ENCODE results near the gene TMEM186.
"Not testable (repeated sequence)": the region's sequence is repeated elsewhere in the genome, so short reads cannot be mapped to it uniquely, and the experiment has no call there.

DNA sequence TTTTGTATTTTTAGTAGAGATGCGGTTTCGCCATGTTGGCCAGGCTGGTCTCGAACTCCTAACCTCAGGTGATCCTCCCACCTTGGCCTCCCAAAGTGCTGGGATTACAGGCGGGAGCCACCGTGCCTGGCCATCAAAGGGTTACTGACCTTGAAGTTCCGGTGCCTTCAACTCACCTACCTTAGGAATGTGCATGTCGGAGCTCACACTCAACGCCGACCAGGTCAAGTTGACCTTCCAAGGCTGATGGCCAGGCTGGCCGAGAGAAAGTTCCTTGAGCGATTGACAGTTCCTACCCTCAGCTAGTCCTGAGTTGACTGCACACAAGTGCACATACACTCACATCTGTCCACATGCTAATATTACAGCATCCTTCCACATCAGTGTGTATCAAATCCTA, 11.1 kb downstream of the TMEM186 start:
- TF ChIP-seq, protein P1, sequence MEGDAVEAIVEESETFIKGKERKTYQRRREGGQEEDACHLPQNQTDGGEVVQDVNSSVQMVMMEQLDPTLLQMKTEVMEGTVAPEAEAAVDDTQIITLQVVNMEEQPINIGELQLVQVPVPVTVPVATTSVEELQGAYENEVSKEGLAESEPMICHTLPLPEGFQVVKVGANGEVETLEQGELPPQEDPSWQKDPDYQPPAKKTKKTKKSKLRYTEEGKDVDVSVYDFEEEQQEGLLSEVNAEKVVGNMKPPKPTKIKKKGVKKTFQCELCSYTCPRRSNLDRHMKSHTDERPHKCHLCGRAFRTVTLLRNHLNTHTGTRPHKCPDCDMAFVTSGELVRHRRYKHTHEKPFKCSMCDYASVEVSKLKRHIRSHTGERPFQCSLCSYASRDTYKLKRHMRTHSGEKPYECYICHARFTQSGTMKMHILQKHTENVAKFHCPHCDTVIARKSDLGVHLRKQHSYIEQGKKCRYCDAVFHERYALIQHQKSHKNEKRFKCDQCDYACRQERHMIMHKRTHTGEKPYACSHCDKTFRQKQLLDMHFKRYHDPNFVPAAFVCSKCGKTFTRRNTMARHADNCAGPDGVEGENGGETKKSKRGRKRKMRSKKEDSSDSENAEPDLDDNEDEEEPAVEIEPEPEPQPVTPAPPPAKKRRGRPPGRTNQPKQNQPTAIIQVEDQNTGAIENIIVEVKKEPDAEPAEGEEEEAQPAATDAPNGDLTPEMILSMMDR (IDR thresholded peaks at IDR 0.05; ENCODE audit: low read depth, low read length), result not testable (repeated sequence)
- not testable (repeated sequence) for TF ChIP-seq EZH2phosphoT487 (IDR thresholded peaks at IDR 0.05; ENCODE audit: low read depth)
